Panc1 (cell line): ENCODE results near the gene SLFN12L. TPM values are rescaled to one million over a fixed set of nuclear protein-coding genes. Genes with fewer than 3 reads are reported as not detected.

ENCODE experiments used
- ATAC-seq: fragments of 200-7000 bp; cut with Tn5 transposase; 2 replicates; pipeline ENCODE4 v1.9.1; 2020; ENCODE audit warnings: mild to moderate bottlenecking, moderate library complexity
- Bru-seq: library from RNA; stranded (reverse); fragments of 400-500 nt; gene quantifications from one replicate; lab custom pipeline; 2021; lab: Mats Ljungman, UMichigan
- BruChase-seq, 2 experiments: library from RNA; stranded (reverse); fragments of 400-500 nt; gene quantifications; one replicate each; lab custom pipeline; 2021; lab: Mats Ljungman, UMichigan
- BruUV-seq: library from RNA; stranded (reverse); fragments of 400-500 nt; replicated peaks from 2 replicates; lab custom pipeline; 2021; lab: Mats Ljungman, UMichigan
- CTCF ChIA-PET: fragments of 300-600 bp; sonication (Branson Sonifier 250); formaldehyde crosslinking; loops from one replicate; lab custom pipeline; 2022; ENCODE audit warnings: antibody characterized with exemption; lab: Charles Lee
- POLR2A ChIA-PET: fragments of 300-600 bp; sonication (Branson Sonifier 250); formaldehyde crosslinking; loops from one replicate; lab custom pipeline; 2022; ENCODE audit warnings: antibody characterized with exemption; lab: Charles Lee
- DNase-seq: peaks from one replicate; pipeline ENCODE4 v3.0.0-alpha.2; 2010; ENCODE audit warnings: low read depth, low spot score
- H3K27ac ChIP-seq: 2 replicates; pipeline ENCODE4 v1.5.1; 2011; ENCODE audit warnings: mild to moderate bottlenecking, low read length, inconsistent platforms
- H3K27me3 ChIP-seq: fragments of 200-500 bp; sonication (Bioruptor generic); 2 replicates; pipeline ENCODE4 v1.6.0; 2014; ENCODE audit warnings: low read length, inconsistent platforms; ENCODE audit not compliant: control insufficient read depth, insufficient read depth
- H3K36me3 ChIP-seq: fragments of 200-500 bp; sonication (Bioruptor generic); 2 replicates; pipeline ENCODE4 v1.5.1; 2014; ENCODE audit warnings: inconsistent platforms, mild to moderate bottlenecking, low read length, moderate library complexity; ENCODE audit not compliant: control insufficient read depth, insufficient read depth
- H3K4me1 ChIP-seq: 2 replicates; pipeline ENCODE4 v1.5.1; 2011; ENCODE audit warnings: inconsistent platforms, mild to moderate bottlenecking, low read length, moderate library complexity; ENCODE audit not compliant: control insufficient read depth, insufficient read depth
- H3K4me3 ChIP-seq, 2 experiments: 2 replicates each; pipeline ENCODE4 v1.5.1; 2011 to 2012; ENCODE audit warnings: low read depth in 2 of 2, low read length in 2 of 2, mild to moderate bottlenecking in 2 of 2, inconsistent platforms in 1 of 2, moderate library complexity in 1 of 2
- H3K9me3 ChIP-seq: fragments of 200-500 bp; sonication (Bioruptor generic); 2 replicates; pipeline ENCODE4 v1.5.1; 2014; ENCODE audit warnings: low read depth, mild to moderate bottlenecking, inconsistent platforms, low read length, moderate library complexity; ENCODE audit not compliant: control insufficient read depth, insufficient read depth
- CTCF ChIP-seq: fragments of 450-650 bp; IDR thresholded peaks from 2 replicates; pipeline ENCODE4 v1.5.1; 2017; ENCODE audit warnings: mild to moderate bottlenecking
- POLR2AphosphoS5 ChIP-seq: IDR thresholded peaks from 2 replicates; pipeline ENCODE4 v1.6.1; 2012; ENCODE audit warnings: mild to moderate bottlenecking, low read depth, low read length, moderate library complexity
- REST ChIP-seq, 2 experiments: IDR thresholded peaks; 2 replicates each; pipeline ENCODE4 v1.6.1; 2011 to 2012; ENCODE audit warnings: low read depth in 2 of 2, control low read depth in 1 of 2, low read length in 1 of 2, mild to moderate bottlenecking in 1 of 2, moderate library complexity in 1 of 2; ENCODE audit not compliant: insufficient read depth in 1 of 2
- SIN3A ChIP-seq: IDR thresholded peaks from 2 replicates; pipeline ENCODE4 v1.6.1; 2012; ENCODE audit warnings: low read depth, mild to moderate bottlenecking, low read length, moderate library complexity, borderline replicate concordance; ENCODE audit not compliant: insufficient read depth
- TCF7L2 ChIP-seq: IDR thresholded peaks from 2 replicates; pipeline ENCODE4 v1.6.1; 2011; ENCODE audit warnings: mild to moderate bottlenecking, low read depth, low read length, inconsistent platforms
- in situ Hi-C: cut with HindIII; loops from 2 replicates; pipeline ENCODE4 v1.10.0; 2016; ENCODE audit warnings: low sequenced_read_pairs, low pct_unique_long_range_greater_than_20kb
- intact Hi-C: fragments of 100-400 bp; cut with micrococcal nuclease; formaldehyde crosslinking; loops from one replicate; pipeline ENCODE4 v1.10.0; 2022; ENCODE audit not compliant: unreplicated experiment
- long read RNA-seq: library from polyadenylated mRNA; unstranded; transcript quantifications from one replicate; pipeline ENCODE4 v2.0.0, GENCODE V29; 2021; ENCODE audit not compliant: unreplicated experiment
- polyA plus RNA-seq: library from polyadenylated mRNA; unstranded; fragments of >200 nt; gene quantifications from one replicate; pipeline ENCODE4 v1.2.1, GENCODE V29; 2012; ENCODE audit warnings: missing spikeins; ENCODE audit not compliant: insufficient read length
- total RNA-seq: library from RNA; stranded (reverse); gene quantifications from one replicate; pipeline ENCODE4 v1.2.1, GENCODE V29; 2021; ENCODE audit not compliant: unreplicated experiment

The SLFN12L gene
- 0.33 TPM for total RNA-seq
- not detected for polyA plus RNA-seq
- percentile 23 among the genes with signal in this experiment for Bru-seq, nascent RNA
- BruChase-seq, experiment 1, labeled RNA remaining after a 2-hour chase, result percentile 21 among the genes with signal in this experiment
- percentile 25 among the genes with signal in this experiment for BruChase-seq, experiment 2, labeled RNA remaining after a 6-hour chase
- long read RNA-seq, partial matches to known transcripts, result 0 of 1 reads
- long read RNA-seq, other reads (novel, unspliced or antisense), result 1 of 1 reads

- BruUV-seq, result no TSS peak
- TF ChIP-seq TCF7L2 (no peak), CTCF (no peak), REST (IDR thresholded peaks at IDR 0.05; ENCODE audit: insufficient read depth in 1 of 2, low read depth in 2 of 2, low read length in 1 of 2) (no peak)
- no peak for DNase-seq
- H3K27ac ChIP-seq, result no peak within 1 kb of the TSS
- no peaks in the 10 kb centered on the region for H3K4me1 ChIP-seq
- H3K36me3 ChIP-seq, result no peaks in the 10 kb centered on the region
- ATAC-seq, result no peak
- CTCF ChIA-PET, result interaction anchor here (0.6 kb wide), 1 partner anchor 1330 kb away, joined by 10 read pairs; no protein-coding TSS in a partner anchor
- no peak within 1 kb of the TSS for H3K4me3 ChIP-seq
- H3K27me3 ChIP-seq, result no peaks in the 10 kb centered on the region
- no peaks in the 10 kb centered on the region for H3K9me3 ChIP-seq
- intact Hi-C loops, result loop anchor here (2.0 to 10.0 kb wide), 2 partner anchors 103 to 365 kb away; partner anchors contain the start of gene SLFN12
- POLR2A ChIA-PET, result interaction anchor here (0.7 kb wide), 1 partner anchor 17 kb away, joined by 3 read pairs; no protein-coding TSS in a partner anchor
- in situ Hi-C loops, result loop anchor here (25.0 kb wide), 2 partner anchors 225 to 350 kb away; partner anchors contain the start of gene SLC35G3
These were observed at the start of gene SLFN12L for GRCh38 chr17:35537601-35538141. Gene SLFN12L (minus strand): TSS chr17:35537678. CDS start chr17:35522364, 15,314 bp downstream.

GRCh38 chr17:35586569-35587073 is 49.1 kb upstream of the SLFN12L start:
- Histone ChIP-seq H3K4me3 (peak overlapping the region; percentile 71 to 95), H3K27me3 (no peaks in the 10 kb centered on the region), H3K36me3 (peaks cover under 1% of the 10 kb centered on the region; the same call in 1 of the 2 replicates), H3K4me1 (peaks cover 17% of the 10 kb centered on the region), H3K9me3 (no peaks in the 10 kb centered on the region), H3K27ac (peak overlapping the region; percentile 97)
- intact Hi-C loops, result no loop called here
- POLR2A ChIA-PET, result interaction anchor here (0.5 to 1.6 kb wide), 3 partner anchors 8 to 24 kb away, joined by 3 to 5 read pairs (median 4); partner anchors contain the start of gene PEX12
- TF ChIP-seq CTCF, result no peak
- TF ChIP-seq SIN3A, result no peak
- TF ChIP-seq TCF7L2, result no peak
- no peak for TF ChIP-seq POLR2AphosphoS5
- TF ChIP-seq REST (IDR thresholded peaks at IDR 0.05; ENCODE audit: insufficient read depth in 1 of 2, low read depth in 2 of 2, low read length in 1 of 2), result no peak
- in situ Hi-C loops, result no loop called here
- CTCF ChIA-PET, result interaction anchor here (0.6 kb wide), 1 partner anchor 18 kb away, joined by 3 read pairs; no protein-coding TSS in a partner anchor
- no peak for ATAC-seq
- BruUV-seq, result TSS peak; percentile 98
- no peak for DNase-seq
